K562 (cell line): ENCODE data around the gene USP32. TPM values are rescaled to one million over a fixed set of nuclear protein-coding genes. Genes with fewer than 3 reads are reported as not detected.
"Not testable (repeated sequence)": the region's sequence is repeated elsewhere in the genome, so short reads cannot be mapped to it uniquely, and the experiment has no call there.

Source experiments
- ATAC-seq: fragments of 200-7000 bp; cut with Tn5 transposase; 3 replicates; pipeline ENCODE4 v1.9.1; 2020; ENCODE audit warnings: moderate library complexity
- BruUV-seq: library from RNA; stranded (reverse); fragments of 400-500 nt; replicated peaks from 2 replicates; lab custom pipeline; 2021; lab: Mats Ljungman, UMichigan
- CTCF ChIA-PET: fragments of 300-600 bp; formaldehyde crosslinking; extraction: SDS; loops from one replicate; lab custom pipeline; 2021; ENCODE audit warnings: low intra/inter-chr PET ratio; lab: Yijun Ruan, JAX
- POLR2A ChIA-PET: fragments of 300-600, 350-650 bp; sonication (Branson Sonifier 250); formaldehyde crosslinking; extraction: SDS; loops from one replicate; lab custom pipeline; 2021; ENCODE audit warnings: antibody characterized with exemption, inconsistent platforms; lab: Yijun Ruan, JAX
- DNase-seq, 4 experiments: peaks; one replicate each; pipeline versions ENCODE4 v3.0.0 to v3.0.0-alpha.2; 2011 to 2018; ENCODE audit warnings: low spot score in 3 of 4, mixed read lengths in 3 of 4; ENCODE audit errors: extremely low read depth in 1 of 4
- FAIRE-seq: peaks from 2 replicates; lab custom pipeline; 2011; peaks lifted over from hg19 to GRCh38; lab: Jason Lieb, UNC
- H2AFZ ChIP-seq: 2 replicates; pipeline ENCODE4 v1.6.0; 2011; ENCODE audit warnings: low read depth, low read length, control low read depth, inconsistent platforms
- H3K27ac ChIP-seq: fragments of 200-600 bp; 3 replicates; pipeline ENCODE4 v1.8.0; 2011; ENCODE audit warnings: low read depth, mild to moderate bottlenecking, control low read depth, inconsistent platforms, low read length, moderate library complexity, mixed read lengths; ENCODE audit errors: extremely low read depth
- H3K27me3 ChIP-seq, 2 experiments: fragments of 300-600 bp in 1 of 2; 2 replicates in 1 of 2; 3 replicates in 1 of 2; pipeline versions ENCODE4 v1.6.0 to v1.8.0; 2011; ENCODE audit warnings: inconsistent platforms in 2 of 2, low read length in 2 of 2, mild to moderate bottlenecking in 1 of 2, mixed read lengths in 1 of 2, moderate library complexity in 1 of 2; ENCODE audit not compliant: control insufficient read depth in 2 of 2, insufficient read depth in 2 of 2
- H3K36me3 ChIP-seq: fragments of 300-600 bp; 3 replicates; pipeline ENCODE4 v1.8.0; 2011; ENCODE audit warnings: mild to moderate bottlenecking, low read length, inconsistent platforms; ENCODE audit not compliant: control insufficient read depth, insufficient read depth
- H3K4me1 ChIP-seq, 2 experiments: fragments of 200-600 bp in 1 of 2; replicated peaks in 1 of 2; 2 replicates in 1 of 2; 3 replicates in 1 of 2; pipeline versions ENCODE4 v1.5.1 to v1.8.0; 2011; ENCODE audit warnings: inconsistent platforms in 2 of 2, low read length in 2 of 2, mild to moderate bottlenecking in 1 of 2, mixed read lengths in 1 of 2, moderate library complexity in 1 of 2; ENCODE audit not compliant: control insufficient read depth in 2 of 2, insufficient read depth in 2 of 2
- H3K4me2 ChIP-seq: 2 replicates; pipeline ENCODE4 v1.6.1; 2011; ENCODE audit warnings: low read length, control low read depth, inconsistent platforms, mixed read lengths; ENCODE audit not compliant: insufficient read depth
- H3K4me3 ChIP-seq: fragments of 200-600 bp; sonication (generic), shearing (Covaris generic); 2 replicates; pipeline ENCODE4 v1.5.1; 2016; ENCODE audit warnings: control low read depth, inconsistent platforms
- H3K79me2 ChIP-seq: fragments of 200-600 bp; 3 replicates; pipeline ENCODE4 v1.8.0; 2011; ENCODE audit warnings: low read length, inconsistent platforms; ENCODE audit not compliant: control insufficient read depth, insufficient read depth
- H3K9ac ChIP-seq, 2 experiments: 2 replicates each; pipeline versions ENCODE4 v1.6.0 to v1.6.1; 2011; ENCODE audit warnings: low read depth in 2 of 2, low read length in 2 of 2, control low read depth in 1 of 2, inconsistent platforms in 1 of 2, mild to moderate bottlenecking in 1 of 2, mixed read lengths in 1 of 2; ENCODE audit not compliant: insufficient read depth in 1 of 2
- H3K9me1 ChIP-seq: one replicate; pipeline ENCODE4 v1.6.0; 2011; ENCODE audit warnings: inconsistent platforms, mild to moderate bottlenecking, low read length, moderate library complexity; ENCODE audit not compliant: control insufficient read depth, insufficient read depth
- H3K9me3 ChIP-seq: replicated peaks from 2 replicates; pipeline ENCODE4 v1.5.1; 2011; ENCODE audit warnings: low read depth, low read length, inconsistent platforms; ENCODE audit not compliant: control insufficient read depth, insufficient read depth
- H4K20me1 ChIP-seq: replicated peaks from 2 replicates; pipeline ENCODE4 v1.6.1; 2011; ENCODE audit warnings: low read length, inconsistent platforms, mixed read lengths; ENCODE audit not compliant: control insufficient read depth, insufficient read depth
- WGBS: fragments of 100-300 bp; shearing (Covaris generic); methylation state at CpG from one replicate; pipeline ENCODE4 v1.1.6; 2016; ENCODE audit warnings: low coverage, mixed read lengths; ENCODE audit not compliant: insufficient coverage; ENCODE audit errors: missing lambda C conversion rate; 5-methylcytosine and 5-hydroxymethylcytosine counted together
- in situ Hi-C: fragments of 300-500 bp; cut with MboI; formaldehyde crosslinking; loops from 4 replicates; pipeline ENCODE4 v1.15.0; 2018; ENCODE audit warnings: inconsistent platforms, mixed read lengths
- intact Hi-C: fragments of 100-400 bp; cut with micrococcal nuclease; formaldehyde crosslinking; loops from 2 replicates; pipeline ENCODE4 v1.14.2; 2022
- polyA plus RNA-seq, 8 experiments: library from polyadenylated mRNA; depleted of rRNA in 4 of 8; stranded (reverse) in 5 of 8; unstranded in 3 of 8; fragments of >200 nt; fragmentation: Nextera tagmentation in 2 of 8; fragmentation: Illumina TruSeq in 1 of 8; extraction: Ambion mirVana in 2 of 8; extraction: Trizol in 1 of 8; gene quantifications; 2 replicates each; pipeline versions ENCODE4 v1.2.1 to v1.2.3, GENCODE V29; 2011 to 2014; ENCODE audit warnings: inconsistent platforms in 1 of 8, missing spikeins in 1 of 8
- total RNA-seq, 7 experiments: library from RNA; depleted of rRNA in 6 of 7; stranded (reverse); fragments of >200 nt in 6 of 7; fragmentation: Illumina TruSeq in 2 of 7; extraction: Trizol in 2 of 7; gene quantifications; 2 replicates each; pipeline versions ENCODE4 v1.2.1 to v1.2.3, GENCODE V29; 2011 to 2021; ENCODE audit warnings: low replicate concordance in 1 of 7
- TF ChIP-seq, protein P1 (sequence below), 3 experiments: fragments of 200-800 bp in 1 of 3; fragments of 250-450 bp in 1 of 3; fragments of 450-650 bp in 1 of 3; sonication (Bioruptor Pico) in 1 of 3; sonication (Bioruptor generic) in 1 of 3; formaldehyde crosslinking in 1 of 3; IDR thresholded peaks; 2 replicates each; pipeline versions ENCODE4 v1.6.1 to v1.8.0; 2016 to 2022; ENCODE audit warnings: mild to moderate bottlenecking in 2 of 3, missing genetic modification characterization in 2 of 3, missing compliant biosample characterization in 1 of 3, moderate library complexity in 1 of 3

USP32 gene
- total and polyA plus RNA-seq, 9 of the 15 experiments (the other 6 are each of a cell fraction or from before 2014, with no cell fraction given): 18.0 to 69.3 (median 47.1) TPM

- BruUV-seq, H3K9me1 ChIP-seq, CTCF ChIA-PET, H3K9me3 ChIP-seq, H2AFZ ChIP-seq, H3K27ac ChIP-seq, H3K9ac ChIP-seq, FAIRE-seq, H4K20me1 ChIP-seq, intact Hi-C loops, in situ Hi-C loops, H3K4me3 ChIP-seq, H3K27me3 ChIP-seq, ATAC-seq, H3K4me2 ChIP-seq, DNase-seq: not testable (repeated sequence)
- peaks cover 24% of the 10 kb centered on the region; the same call in 1 of the 3 replicates for H3K36me3 ChIP-seq
- peaks cover 79% of the 10 kb centered on the region for H3K79me2 ChIP-seq
- POLR2A ChIA-PET: interaction anchor here (1.2 kb wide), 1 partner anchor 28 kb away, joined by 3 read pairs; no protein-coding TSS in a partner anchor
- 38% methylated on average over 2 of the region's 3 CpGs for WGBS
- peaks cover 9 to 18% of the 10 kb centered on the region in 2 experiments for H3K4me1 ChIP-seq
Measured at GRCh38 chr17:60379461-60379860, 12.5 kb downstream of the USP32 start.

GRCh38 chr17:60378187-60378586 is 13.7 kb downstream of the USP32 start:
- H3K9me3 ChIP-seq, H4K20me1 ChIP-seq, H3K4me3 ChIP-seq, H3K9ac ChIP-seq, H2AFZ ChIP-seq, H3K27me3 ChIP-seq, in situ Hi-C loops, CTCF ChIA-PET, intact Hi-C loops, POLR2A ChIA-PET, DNase-seq: not testable (repeated sequence)
- peaks cover 7 to 13% of the 10 kb centered on the region in 2 experiments; a peak in 4 of 5 replicates for H3K4me1 ChIP-seq
- TF ChIP-seq, protein P1, sequence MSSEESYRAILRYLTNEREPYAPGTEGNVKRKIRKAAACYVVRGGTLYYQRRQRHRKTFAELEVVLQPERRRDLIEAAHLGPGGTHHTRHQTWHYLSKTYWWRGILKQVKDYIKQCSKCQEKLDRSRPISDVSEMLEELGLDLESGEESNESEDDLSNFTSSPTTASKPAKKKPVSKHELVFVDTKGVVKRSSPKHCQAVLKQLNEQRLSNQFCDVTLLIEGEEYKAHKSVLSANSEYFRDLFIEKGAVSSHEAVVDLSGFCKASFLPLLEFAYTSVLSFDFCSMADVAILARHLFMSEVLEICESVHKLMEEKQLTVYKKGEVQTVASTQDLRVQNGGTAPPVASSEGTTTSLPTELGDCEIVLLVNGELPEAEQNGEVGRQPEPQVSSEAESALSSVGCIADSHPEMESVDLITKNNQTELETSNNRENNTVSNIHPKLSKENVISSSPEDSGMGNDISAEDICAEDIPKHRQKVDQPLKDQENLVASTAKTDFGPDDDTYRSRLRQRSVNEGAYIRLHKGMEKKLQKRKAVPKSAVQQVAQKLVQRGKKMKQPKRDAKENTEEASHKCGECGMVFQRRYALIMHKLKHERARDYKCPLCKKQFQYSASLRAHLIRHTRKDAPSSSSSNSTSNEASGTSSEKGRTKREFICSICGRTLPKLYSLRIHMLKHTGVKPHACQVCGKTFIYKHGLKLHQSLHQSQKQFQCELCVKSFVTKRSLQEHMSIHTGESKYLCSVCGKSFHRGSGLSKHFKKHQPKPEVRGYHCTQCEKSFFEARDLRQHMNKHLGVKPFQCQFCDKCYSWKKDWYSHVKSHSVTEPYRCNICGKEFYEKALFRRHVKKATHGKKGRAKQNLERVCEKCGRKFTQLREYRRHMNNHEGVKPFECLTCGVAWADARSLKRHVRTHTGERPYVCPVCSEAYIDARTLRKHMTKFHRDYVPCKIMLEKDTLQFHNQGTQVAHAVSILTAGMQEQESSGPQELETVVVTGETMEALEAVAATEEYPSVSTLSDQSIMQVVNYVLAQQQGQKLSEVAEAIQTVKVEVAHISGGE (CRISPR knock-in tag; IDR thresholded peaks at IDR 0.05): peak in 1 of 3 experiments; percentile 54; a peak in 1 of 6 replicates
- TF ChIP-seq, all 486 proteins: peak for 1; not testable (repeated sequence) for 485
- not testable (repeated sequence) for H3K9me1 ChIP-seq, H3K27ac ChIP-seq, BruUV-seq, ATAC-seq, H3K4me2 ChIP-seq, FAIRE-seq
- H3K36me3 ChIP-seq: peaks cover 30% of the 10 kb centered on the region; the same call in 2 of the 3 replicates
- WGBS: 100% methylated on average over 1 of the region's 1 CpG
- H3K79me2 ChIP-seq: peaks cover 77% of the 10 kb centered on the region
